ENCODE measurements around the gene DCLRE1C. TPM values are rescaled to one million over a fixed set of nuclear protein-coding genes. Genes with fewer than 3 reads are reported as not detected.

DCLRE1C gene
- total RNA-seq, 1 donor from 2014 or later, result 5.5 TPM

DNA sequence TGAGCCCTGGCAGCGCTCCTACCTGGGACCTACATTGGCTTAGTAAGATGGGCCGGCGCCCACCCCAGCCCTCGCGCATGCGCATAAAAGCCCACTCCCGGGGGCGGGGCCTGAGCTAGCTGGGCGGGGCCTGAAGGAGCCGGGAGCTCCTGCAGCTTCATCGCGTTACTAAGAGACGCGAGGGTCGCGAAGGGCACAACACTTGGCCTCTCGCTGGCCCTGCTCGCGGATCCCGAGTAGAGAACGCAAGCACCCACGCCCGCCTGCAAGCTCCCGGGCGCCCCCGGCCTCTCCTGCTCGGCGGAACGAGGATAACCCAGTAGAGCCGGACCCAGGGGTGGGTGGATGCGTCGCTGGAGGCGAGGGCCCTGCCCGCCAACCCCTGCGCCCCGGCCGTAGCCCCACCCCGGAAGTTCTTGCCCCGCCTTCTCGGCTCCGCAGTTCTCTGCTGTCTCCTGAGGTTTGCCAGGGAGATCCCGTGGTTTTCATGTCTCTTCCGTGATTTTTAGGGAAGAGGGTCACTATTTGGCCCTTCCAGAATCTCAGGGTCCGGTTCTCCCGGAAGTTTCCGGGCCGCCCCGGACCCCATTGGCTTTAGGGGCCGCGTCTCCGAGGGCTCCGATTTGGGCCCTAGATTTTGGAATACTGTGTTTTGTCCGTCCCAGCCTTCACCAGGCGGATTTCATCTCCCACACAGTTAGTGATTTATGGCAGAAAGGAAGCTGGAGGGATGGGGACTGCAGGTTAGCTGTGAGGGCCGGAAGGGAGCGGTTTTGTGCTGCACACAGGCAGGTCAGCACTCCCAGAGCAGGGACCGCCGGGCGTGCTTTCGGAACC is 5.5 kb upstream of the DCLRE1C start, which contains the start of gene MEIG1:
MEIG1 (plus strand) TSS at position 168 of the 837 bp plus-strand sequence. CDS start 7,081 bp downstream, outside the sequence.
- peak within 1 kb of the TSS; percentile 96 for H3K27ac Mint-ChIP-seq (ENCODE audit: unreplicated experiment)
- TF ChIP-seq, protein P1, sequence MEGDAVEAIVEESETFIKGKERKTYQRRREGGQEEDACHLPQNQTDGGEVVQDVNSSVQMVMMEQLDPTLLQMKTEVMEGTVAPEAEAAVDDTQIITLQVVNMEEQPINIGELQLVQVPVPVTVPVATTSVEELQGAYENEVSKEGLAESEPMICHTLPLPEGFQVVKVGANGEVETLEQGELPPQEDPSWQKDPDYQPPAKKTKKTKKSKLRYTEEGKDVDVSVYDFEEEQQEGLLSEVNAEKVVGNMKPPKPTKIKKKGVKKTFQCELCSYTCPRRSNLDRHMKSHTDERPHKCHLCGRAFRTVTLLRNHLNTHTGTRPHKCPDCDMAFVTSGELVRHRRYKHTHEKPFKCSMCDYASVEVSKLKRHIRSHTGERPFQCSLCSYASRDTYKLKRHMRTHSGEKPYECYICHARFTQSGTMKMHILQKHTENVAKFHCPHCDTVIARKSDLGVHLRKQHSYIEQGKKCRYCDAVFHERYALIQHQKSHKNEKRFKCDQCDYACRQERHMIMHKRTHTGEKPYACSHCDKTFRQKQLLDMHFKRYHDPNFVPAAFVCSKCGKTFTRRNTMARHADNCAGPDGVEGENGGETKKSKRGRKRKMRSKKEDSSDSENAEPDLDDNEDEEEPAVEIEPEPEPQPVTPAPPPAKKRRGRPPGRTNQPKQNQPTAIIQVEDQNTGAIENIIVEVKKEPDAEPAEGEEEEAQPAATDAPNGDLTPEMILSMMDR (IDR thresholded peaks at IDR 0.05; ENCODE audit: unreplicated experiment), result no peak
- no peaks in the 10 kb centered on the region for H3K36me3 Mint-ChIP-seq (ENCODE audit: low read depth, unreplicated experiment)
- H3K27me3 Mint-ChIP-seq (ENCODE audit: unreplicated experiment), result peaks cover 12% of the 10 kb centered on the region
- no peaks in the 10 kb centered on the region for H3K9me3 Mint-ChIP-seq (ENCODE audit: unreplicated experiment)
- H3K4me1 Mint-ChIP-seq (ENCODE audit: unreplicated experiment), result peaks cover 10% of the 10 kb centered on the region
- DNase-seq (ENCODE audit: low spot score), result peak; percentile 99
- peak within 1 kb of the TSS; percentile 91 for H3K4me3 Mint-ChIP-seq (ENCODE audit: unreplicated experiment)

DNA sequence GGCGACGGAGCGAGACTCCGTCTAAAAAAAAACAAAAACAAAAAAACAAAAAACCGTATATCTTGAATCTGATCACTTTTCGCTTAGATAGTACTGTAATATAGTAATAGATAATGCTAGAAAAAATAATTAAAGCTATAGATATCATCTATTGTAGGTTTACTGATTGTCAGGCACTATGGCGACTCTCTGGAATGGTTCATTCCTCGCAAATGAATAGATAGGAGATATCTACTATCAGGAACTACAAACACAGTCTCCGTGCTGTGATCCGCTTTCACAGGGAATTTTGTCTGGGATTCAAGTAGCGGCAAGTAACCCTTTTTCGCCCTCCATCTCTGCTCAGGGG is 5.0 kb upstream of the DCLRE1C start:
- peak overlapping the region; percentile 52 for H3K27ac Mint-ChIP-seq (ENCODE audit: unreplicated experiment)

DNA sequence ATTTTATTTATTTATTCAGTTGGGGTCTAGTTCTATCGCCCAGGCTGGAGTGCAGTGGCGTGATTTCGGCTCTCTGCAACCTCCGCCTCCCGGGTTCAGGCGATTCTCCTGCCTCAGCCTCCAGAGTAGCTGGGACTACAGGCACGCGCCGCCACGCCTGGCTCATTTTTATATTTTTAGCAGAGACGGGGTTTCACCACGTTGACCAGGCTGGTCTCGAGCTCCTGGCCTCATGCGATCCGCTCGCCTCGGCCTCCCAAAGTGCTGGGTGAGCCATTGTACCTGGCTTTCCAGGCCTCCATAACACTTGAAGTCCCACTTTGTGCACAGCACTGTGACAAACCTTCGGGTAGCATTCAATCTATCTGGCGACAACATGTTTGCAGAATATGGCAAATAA is 1.0 kb upstream of the DCLRE1C start:
- Mint-ChIP-seq H3K27me3 (ENCODE audit: unreplicated experiment) (peaks cover 11% of the 10 kb centered on the region), H3K36me3 (ENCODE audit: low read depth, unreplicated experiment) (no peaks in the 10 kb centered on the region), H3K4me1 (ENCODE audit: unreplicated experiment) (peaks cover 23% of the 10 kb centered on the region), H3K27ac (ENCODE audit: unreplicated experiment) (no peak overlapping the region), H3K9me3 (ENCODE audit: unreplicated experiment) (no peaks in the 10 kb centered on the region), H3K4me3 (ENCODE audit: unreplicated experiment) (no peak overlapping the region)
- DNase-seq (ENCODE audit: low spot score), result no peak
- TF ChIP-seq, protein P1 (IDR thresholded peaks at IDR 0.05; ENCODE audit: unreplicated experiment), result no peak

More for the DNA sequence above, 5.0 kb upstream of the DCLRE1C start:
- Mint-ChIP-seq H3K4me3 (ENCODE audit: unreplicated experiment) (peak overlapping the region; percentile 69), H3K36me3 (ENCODE audit: low read depth, unreplicated experiment) (no peaks in the 10 kb centered on the region), H3K4me1 (ENCODE audit: unreplicated experiment) (peaks cover 12% of the 10 kb centered on the region), H3K27me3 (ENCODE audit: unreplicated experiment) (peaks cover 12% of the 10 kb centered on the region), H3K9me3 (ENCODE audit: unreplicated experiment) (no peaks in the 10 kb centered on the region)
- no peak for DNase-seq (ENCODE audit: low spot score)
- TF ChIP-seq, protein P1 (IDR thresholded peaks at IDR 0.05; ENCODE audit: unreplicated experiment), result no peak

DNA sequence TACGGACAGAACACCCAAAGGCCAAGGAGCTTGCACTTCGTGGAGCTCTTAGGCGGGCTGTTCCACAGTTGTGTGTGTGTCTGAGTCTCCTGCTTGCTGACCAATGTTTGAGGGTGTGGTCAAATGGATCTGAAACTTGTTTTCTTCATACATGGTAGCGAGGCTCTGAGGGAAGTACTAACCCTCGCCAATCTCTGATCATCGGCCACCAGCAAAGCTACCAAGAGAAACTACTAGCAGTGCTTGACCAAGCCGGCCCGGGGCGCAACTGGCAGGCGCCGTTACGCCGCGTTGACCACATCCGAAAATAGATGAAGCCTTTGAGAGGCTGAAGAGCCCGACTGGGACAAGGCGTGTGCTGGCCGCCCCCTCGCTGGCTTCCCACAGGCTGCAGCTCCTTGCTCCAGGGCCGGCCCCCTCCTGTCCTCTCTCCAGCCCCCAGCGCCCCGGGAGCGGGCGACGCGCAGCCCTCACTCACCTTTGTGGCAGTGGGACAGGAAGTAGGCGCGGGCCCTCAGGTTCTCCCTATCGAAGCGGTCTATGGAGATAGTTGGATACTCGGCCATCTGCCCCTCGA is 384 bp downstream of the DCLRE1C start:
- Mint-ChIP-seq H3K36me3 (ENCODE audit: low read depth, unreplicated experiment) (no peaks in the 10 kb centered on the region), H3K4me1 (ENCODE audit: unreplicated experiment) (peaks cover 23% of the 10 kb centered on the region), H3K27me3 (ENCODE audit: unreplicated experiment) (peaks cover 7% of the 10 kb centered on the region), H3K9me3 (ENCODE audit: unreplicated experiment) (no peaks in the 10 kb centered on the region), H3K4me3 (ENCODE audit: unreplicated experiment) (peak overlapping the region; percentile 84), H3K27ac (ENCODE audit: unreplicated experiment) (peak overlapping the region; percentile 67)
- TF ChIP-seq, protein P1 (IDR thresholded peaks at IDR 0.05; ENCODE audit: unreplicated experiment), result no peak
- peak; percentile 37 for DNase-seq (ENCODE audit: low spot score)

Data from endothelial cell (in vitro differentiated cells).